ENCODE measurements around the gene PAPOLB. TPM values are rescaled to one million over a fixed set of nuclear protein-coding genes. Genes with fewer than 3 reads are reported as not detected.

Gene PAPOLB
- total RNA-seq, 1 experiment from 2014 or later, result 0.13 TPM

DNA sequence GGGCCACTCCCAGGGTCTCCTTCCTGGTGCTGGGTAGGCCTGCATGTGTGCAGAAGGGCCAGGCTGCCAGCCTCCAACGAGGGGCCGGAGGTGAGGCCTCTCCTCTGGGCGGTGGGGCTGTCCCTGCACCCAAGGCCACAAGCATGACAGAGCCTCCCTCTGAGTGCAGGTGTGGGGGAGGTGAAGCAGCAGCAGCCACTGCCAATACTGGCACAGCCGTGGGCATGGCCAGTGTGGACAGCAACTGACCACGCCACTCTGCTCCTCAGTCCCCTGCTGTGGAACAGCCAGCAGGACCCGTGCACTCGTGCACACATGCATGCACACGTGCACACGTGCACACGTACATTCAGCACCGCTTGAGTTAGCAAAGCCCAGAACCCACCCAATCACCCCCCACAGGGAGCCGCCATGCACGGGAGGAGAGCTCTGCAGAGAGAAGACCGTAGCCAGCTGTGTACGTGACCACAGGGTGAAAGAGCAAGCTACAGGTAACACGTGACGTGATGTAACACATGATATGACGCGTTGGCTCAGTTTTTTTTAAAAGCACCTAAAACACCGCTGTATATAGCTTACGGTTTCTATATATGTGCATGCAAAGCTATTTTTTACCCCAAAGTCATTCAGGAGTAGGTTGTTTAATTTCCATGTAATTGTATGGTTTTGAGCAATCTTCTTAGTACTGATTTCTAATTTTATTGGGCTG is 23.1 kb downstream of the PAPOLB start:
- Histone ChIP-seq H3K79me2 (ENCODE audit: insufficient read depth, low read length) (no peaks in the 10 kb centered on the region), H4K91ac (ENCODE audit: insufficient read length, low read depth, low read length) (no peak overlapping the region), H3K4me1 (ENCODE audit: insufficient read depth, low read length) (no peaks in the 10 kb centered on the region), H3T11ph (ENCODE audit: low read length) (no peak overlapping the region), H2BK12ac (ENCODE audit: insufficient read length, low read depth, low read length) (no peak overlapping the region), H3K9ac (ENCODE audit: extremely low read depth, insufficient read length, low read length) (no peak overlapping the region), H4K8ac (replicated peaks; ENCODE audit: insufficient read length, low read depth, low read length) (no peak overlapping the region), H3K27me3 (ENCODE audit: insufficient read depth, low read length) (no peaks in the 10 kb centered on the region), H2AK5ac (ENCODE audit: insufficient read length, low read length) (no peak overlapping the region), H3K56ac (ENCODE audit: insufficient read length, low read depth, low read length) (no peak overlapping the region), H2BK15ac (ENCODE audit: low read depth, low read length) (no peak overlapping the region), H3K4ac (ENCODE audit: low read depth, low read length) (no peak overlapping the region), H3K9me3 (ENCODE audit: control insufficient read depth, low read depth, low read length) (no peaks in the 10 kb centered on the region), H3K14ac (ENCODE audit: insufficient read depth, low read length) (no peak overlapping the region), H2BK120ac (ENCODE audit: low read depth, low read length, poor library complexity, severe bottlenecking) (no peak overlapping the region), H3K27ac (ENCODE audit: insufficient read length, low read depth, low read length) (no peak overlapping the region), H2BK5ac (ENCODE audit: insufficient read length, low read length) (no peak overlapping the region), H4K5ac (ENCODE audit: insufficient read length, low read depth, low read length) (no peak overlapping the region), H3K23ac (ENCODE audit: insufficient read length, low read depth, low read length) (no peak overlapping the region), H3K79me1 (ENCODE audit: insufficient read depth, low read depth, low read length, poor library complexity, severe bottlenecking) (no peaks in the 10 kb centered on the region), H3K4me2 (ENCODE audit: insufficient read depth, insufficient read length, low read length) (no peak overlapping the region), H4K20me1 (ENCODE audit: control insufficient read depth, insufficient read depth, insufficient read length) (no peaks in the 10 kb centered on the region), H3K23me2 (ENCODE audit: insufficient read length, low read depth, low read length, poor library complexity, severe bottlenecking) (no peaks in the 10 kb centered on the region), H2AFZ (ENCODE audit: low read length) (no peak overlapping the region), H3K18ac (ENCODE audit: insufficient read length, low read depth, low read length) (no peak overlapping the region), H2BK20ac (ENCODE audit: low read depth, low read length, poor library complexity, severe bottlenecking) (no peak overlapping the region)
- DNase-seq, result no peak
- no peak for TF ChIP-seq CTCF (conservative IDR thresholded peaks at IDR 0.05)
- no CpG with 5 or more reads among the region's 21 CpGs for WGBS (ENCODE audit: extremely low coverage, insufficient read length, low lambda C conversion rate)
- H3K27me3 Mint-ChIP-seq (ENCODE audit: low read depth), result no peaks in the 10 kb centered on the region; the same call in 1 of the 2 replicates
- no peaks in the 10 kb centered on the region for H3K36me3 Mint-ChIP-seq (ENCODE audit: insufficient read depth in 1 of 3, low read depth in 3 of 3)
- H3K4me3 Mint-ChIP-seq, result no peak overlapping the region; a peak in 1 of 5 replicates
- no peaks in the 10 kb centered on the region for H3K9me3 Mint-ChIP-seq
- peaks cover 0 to 7% of the 10 kb centered on the region in 2 experiments; a peak in 3 of 4 replicates for H3K4me1 Mint-ChIP-seq
- H3K27ac Mint-ChIP-seq, result peak overlapping the region in 1 of 3 experiments; percentile 76; a peak in 1 of 7 replicates

Data from H9 (cell line).